NCI-H510A (cell line): ENCODE measurements around the gene ACAP3.

Experiments used
- DNase-seq: peaks from one replicate; lab custom pipeline; 2025; lab: John Stamatoyannopoulos, UW

ACAP3 gene, protein sequence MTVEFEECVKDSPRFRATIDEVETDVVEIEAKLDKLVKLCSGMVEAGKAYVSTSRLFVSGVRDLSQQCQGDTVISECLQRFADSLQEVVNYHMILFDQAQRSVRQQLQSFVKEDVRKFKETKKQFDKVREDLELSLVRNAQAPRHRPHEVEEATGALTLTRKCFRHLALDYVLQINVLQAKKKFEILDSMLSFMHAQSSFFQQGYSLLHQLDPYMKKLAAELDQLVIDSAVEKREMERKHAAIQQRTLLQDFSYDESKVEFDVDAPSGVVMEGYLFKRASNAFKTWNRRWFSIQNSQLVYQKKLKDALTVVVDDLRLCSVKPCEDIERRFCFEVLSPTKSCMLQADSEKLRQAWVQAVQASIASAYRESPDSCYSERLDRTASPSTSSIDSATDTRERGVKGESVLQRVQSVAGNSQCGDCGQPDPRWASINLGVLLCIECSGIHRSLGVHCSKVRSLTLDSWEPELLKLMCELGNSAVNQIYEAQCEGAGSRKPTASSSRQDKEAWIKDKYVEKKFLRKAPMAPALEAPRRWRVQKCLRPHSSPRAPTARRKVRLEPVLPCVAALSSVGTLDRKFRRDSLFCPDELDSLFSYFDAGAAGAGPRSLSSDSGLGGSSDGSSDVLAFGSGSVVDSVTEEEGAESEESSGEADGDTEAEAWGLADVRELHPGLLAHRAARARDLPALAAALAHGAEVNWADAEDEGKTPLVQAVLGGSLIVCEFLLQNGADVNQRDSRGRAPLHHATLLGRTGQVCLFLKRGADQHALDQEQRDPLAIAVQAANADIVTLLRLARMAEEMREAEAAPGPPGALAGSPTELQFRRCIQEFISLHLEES

DNA sequence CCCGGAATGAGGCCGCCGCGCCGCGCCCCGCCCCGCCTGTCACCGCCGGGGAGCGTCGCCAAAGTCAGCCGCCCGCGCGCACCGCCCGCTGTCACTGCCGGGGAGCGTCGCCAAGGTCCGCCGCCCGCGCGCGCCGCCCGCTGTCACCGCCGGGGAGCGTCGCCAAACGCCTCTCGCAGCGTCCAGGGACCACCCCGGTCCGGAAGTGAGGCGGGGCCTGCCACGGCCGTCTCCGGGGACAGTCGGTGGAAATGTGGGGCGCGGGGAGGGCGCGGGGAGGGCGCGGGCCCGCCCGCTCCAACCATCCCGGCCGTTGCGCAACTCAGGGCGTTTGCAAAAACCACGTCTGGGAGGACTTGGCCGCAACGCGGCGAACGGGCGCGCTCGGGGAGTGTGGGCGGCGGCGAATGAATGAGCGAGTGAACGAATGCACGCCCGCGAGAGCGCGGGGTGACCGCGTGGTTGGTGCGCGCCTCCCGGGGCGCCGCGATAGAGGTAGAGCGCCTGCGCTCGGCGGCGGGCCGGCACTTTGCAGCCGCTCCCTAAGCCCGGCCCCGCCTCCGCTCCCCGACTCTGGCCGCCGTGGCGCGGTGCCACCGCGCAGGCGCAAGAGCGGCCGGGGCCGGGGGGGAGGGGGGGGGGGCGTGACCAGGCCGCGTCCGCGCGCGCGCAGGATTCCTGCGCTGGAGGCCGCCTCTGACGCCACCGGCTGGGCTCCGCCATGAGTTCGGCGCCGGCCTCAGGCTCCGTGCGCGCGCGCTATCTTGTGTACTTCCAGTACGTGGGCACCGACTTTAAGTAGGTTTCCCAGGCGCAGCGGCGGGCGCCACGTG lies at the start of gene ACAP3, which contains the start of gene PUSL1:
ACAP3 (minus strand) TSS at position 8 of the 833 bp plus-strand sequence. CDS start 115 bp downstream, outside the sequence.
PUSL1 (plus strand) TSS at position 675 of the 833 bp plus-strand sequence; CDS start at position 722, 47 bp downstream.
- peak; percentile 98 for DNase-seq

DNA sequence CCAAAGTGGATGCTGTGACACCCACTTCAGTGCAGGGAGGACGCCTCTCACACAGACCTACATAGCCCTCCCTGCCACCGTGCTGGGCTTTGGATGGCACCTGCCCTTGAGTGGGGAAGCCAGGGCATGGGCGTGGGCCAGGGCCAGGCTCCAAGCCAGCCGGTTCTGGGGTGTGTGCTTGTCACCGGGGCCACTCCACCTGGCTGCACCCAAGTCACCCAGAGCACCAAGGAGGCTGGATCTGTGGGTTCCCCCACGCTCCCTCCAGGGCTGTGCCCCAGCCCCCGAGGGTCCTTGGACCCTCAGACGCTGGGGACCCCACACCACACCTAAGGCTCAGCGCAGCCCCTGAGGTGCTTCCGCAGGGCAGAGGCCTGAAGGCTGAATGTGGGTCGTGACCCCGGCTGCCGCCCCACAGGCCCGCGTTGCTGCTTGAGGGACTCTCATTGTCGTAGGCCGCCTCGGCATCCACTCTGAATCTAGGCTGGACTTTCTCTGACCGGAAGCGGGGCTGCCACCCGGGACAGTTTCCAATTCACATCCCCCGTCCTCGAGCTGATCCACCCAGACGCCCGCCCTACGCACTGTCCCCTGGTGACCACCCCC lies 49.2 kb upstream of the ACAP3 start:
- no peak for DNase-seq

DNA sequence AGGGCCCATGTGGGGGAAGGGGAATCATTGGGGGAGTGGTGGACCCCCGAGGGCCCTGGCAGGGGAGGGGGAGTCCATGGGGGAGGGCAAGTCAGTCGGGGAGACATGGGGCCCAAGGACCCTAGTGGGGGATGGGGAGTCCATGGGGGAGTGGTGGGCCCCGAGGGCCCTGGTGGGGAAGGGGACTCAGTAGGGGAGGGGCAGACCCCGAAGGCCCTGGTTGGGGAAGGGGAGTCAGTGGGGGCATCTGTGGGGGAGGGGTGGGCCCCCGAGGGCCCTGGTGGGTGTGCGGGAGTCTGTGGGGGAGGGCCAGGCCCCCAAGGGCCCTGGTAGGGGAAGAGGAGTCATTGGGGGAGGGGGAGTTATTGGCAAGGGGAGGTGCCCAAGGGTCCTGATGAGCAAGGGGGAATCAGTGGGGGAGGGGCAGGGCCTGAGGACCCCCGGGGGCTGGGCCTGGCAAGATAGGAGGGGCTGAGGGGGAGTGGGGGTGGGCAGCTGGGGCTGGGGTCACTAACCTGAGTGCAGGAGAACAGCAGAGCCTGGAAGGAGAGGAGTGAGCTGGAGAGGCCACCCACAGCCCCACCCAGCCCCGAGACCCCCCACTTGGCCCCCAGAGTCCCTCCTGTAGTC lies 48.6 kb upstream of the ACAP3 start:
- DNase-seq, result no peak

DNA sequence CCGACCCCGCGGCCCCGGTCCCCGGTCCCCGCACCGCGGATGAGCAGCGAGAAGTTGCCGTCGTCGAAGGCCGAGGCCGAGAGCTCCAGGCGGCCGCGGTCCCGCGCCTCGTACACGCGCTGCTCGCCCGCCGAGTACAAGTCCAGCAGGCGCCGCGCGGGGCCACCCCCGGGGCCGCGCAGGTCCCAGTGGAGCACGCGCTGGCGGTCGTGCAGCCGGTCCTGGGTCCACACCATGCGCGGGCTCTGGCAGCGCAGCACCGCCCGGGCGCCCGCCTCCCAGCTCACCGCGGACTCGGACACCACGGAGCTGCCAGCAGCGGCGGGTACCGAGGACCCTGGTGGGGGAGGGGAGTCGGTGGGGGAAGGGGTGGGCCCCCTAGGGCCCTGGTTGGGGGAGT lies 47.7 kb upstream of the ACAP3 start:
- DNase-seq, result peak; percentile 83

DNA sequence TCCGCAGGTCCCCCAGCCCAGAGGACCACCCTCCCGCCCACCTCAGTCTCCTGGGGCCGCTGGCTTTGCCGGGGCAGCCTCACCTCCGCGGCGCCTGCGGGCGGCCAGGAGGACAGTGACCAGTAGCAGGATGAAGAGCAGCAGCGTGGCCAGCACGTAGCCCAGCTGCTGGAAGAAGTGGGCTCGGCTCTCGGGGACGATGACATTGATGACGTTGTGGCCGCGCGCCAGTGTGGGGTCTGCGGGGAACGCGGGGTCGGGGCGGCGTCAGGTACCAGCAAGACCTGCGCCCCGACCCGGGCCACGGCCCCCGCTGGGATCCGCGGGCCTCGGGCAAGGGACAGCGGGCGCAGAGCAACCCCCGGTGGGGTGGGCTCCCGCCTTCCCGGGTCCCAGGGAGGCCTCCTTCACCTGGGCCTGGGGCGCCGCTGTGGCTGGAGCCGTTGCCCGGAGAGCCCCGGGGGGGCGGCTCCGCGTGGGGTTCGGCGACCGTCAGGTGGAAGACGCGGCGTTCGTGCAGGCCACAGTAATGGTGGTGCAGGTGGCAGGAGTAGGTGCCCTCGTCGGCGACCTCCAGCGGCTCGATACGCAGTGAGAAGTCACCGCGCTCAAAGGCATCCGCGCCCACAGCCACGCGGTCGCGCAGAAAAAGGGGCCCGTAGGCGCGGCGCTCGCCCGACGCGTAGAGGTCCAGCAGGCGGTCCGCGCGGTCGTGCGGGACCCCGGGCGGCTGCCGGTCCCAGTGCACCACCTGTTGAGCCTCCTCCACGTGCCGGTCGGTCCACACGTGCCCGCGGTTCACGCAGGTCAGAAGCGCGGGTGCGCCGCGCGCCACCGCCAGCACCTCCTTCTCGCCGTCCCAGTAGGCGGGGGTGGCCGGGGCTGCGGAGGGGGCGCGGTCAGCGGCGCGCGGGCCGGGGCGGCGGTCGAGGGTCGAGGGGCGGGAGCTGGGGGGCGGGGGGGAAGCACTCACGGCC lies 46.8 kb upstream of the ACAP3 start:
- DNase-seq, result no peak

DNA sequence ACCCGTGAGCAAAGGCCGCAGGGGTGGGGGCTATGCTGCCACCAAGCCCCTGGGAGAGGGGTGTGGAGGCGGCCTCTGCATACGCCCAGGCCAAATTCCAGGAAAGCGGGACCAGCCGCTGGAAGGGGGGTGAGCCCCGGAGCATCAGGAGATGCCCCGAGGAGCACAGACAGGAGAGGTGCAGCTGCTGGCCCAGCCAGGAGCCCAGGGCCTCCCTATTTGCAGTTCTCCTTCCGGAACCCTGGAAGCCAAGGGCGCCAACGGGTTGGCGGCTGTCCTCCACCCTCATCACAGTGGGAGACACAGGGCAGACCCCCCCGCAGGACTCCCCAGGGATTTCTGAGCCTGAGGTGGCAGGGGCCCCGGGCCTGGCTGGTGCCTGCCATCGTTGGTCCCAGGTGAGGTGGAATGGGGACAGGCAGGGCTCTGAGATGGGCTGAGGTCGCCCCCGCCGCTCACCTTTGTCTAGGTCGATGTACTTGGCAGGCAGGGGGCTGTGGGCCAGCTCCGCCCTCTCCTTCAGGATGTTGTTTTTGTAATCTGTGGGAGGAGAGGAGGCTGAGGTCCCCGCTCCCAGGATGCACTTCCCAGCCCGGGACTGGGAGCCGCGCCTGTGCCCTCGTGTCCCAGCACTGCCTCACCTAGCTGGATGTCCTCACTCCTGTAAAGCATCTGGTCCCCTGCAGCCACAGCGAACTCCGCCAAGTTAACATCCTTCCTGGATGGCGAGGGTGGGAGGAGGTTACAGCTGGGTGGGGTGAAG lies 45.8 kb upstream of the ACAP3 start:
- DNase-seq, result no peak

DNA sequence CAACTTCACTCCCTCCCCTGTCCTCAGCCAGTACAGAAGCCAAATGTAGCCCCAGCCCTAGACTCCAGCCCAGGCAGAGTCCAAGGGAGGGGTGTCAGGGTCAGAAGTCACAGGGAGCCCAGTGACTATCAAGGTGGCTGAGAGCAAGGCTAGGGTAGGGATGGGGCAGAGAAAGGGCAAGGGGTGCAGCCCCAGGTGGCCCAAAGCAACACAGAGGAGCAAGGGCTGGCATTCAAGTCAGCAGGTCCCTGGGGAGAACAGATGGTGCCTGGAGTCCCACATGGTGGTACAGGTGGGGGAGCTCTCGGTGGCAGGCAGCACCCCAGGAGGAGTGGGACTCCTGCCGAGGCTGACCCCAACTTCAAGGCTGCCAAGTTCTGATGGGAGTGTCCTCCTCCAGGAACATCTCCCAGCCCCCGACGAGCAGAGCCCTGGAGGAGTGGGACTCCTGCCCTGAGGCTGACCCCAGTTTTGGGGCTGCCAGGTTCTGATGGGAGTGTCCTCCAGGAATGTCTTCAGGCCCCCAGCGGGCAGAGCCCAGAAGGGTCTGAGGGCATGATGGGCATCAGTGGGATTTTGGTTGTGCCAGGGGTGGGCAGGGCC lies 45.2 kb upstream of the ACAP3 start:
- DNase-seq, result no peak

DNA sequence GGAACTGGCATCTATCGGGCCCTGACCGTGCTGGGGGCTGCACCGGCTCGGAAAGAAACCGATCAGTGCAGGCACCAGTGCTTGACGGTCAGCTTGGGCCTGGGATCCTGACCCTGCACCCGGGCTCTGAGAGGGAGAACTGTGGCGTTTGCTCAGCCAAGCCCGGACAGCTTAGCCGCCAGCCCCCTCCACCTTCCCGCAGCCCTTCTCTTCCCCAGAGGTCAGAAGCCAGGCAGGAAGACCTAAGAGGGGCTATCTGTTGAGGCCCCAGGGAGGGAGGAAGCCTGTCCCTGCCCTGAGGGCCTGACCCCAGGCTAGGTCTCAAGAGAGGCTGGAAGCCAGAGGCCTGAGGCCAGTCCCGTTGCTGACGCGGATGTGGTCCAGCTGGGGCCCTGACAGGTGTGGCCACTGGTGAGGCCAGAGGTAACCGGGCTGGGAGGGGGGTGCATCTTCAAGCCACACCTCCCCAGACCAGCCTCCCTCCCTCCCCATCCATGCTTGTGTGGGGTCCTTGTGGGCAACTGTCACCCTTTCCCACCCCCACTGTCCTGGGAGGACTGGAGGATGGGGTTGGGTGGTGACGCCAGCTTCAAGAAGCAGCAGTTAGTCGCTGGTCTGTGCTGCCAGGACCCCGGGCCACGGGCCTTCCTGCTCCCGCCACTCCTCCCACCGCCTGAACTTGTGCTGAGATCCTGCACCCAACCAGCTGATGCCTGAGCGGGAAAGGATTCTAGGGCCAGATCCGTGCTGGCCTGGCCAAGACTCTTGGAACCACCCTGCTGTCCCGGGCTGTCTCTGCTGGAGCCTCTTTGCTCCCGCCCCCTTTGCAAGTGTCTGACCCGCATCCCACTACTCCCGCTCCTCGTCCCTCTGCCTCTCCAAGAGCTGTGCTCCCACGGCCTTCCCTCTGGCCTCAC lies 44.0 kb upstream of the ACAP3 start:
- no peak for DNase-seq

DNA sequence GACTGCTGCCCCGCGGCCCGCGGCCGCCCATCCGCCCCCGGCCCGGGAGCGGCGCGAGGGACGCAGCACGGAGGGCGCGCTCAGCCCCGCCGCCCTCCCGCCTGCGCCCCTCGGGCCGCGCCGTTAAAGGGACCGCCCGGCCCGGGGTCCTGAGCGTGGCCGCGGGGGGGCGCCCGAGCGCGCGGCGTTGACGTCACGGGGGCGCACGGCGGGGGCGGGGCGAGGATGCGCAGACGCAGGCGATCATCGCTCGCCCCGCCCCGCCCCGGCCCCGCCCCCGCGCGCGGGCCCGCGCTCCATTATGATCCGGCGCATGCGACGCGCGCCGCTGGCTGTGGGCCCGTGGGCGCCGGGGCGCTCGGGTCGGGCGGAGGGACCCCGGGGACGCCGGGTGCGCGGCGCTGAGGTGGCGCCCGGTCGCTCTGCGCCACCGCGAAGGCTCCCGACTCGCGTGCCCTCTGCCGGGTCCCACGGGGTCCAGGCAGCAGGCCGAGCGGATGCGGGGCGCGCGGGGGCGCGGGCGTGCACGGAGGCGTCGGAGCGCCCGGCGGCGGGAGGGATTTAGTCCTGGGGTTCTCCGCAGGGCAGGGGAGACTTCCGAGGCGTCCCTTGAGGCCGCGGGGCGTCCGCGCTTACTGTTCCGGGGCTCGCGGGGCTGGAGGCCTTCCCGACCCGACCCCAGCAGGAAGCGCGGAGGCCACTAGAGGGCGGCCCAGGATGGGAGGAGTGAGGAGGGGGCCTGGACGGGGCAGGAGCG lies 41.7 kb upstream of the ACAP3 start, which contains the start of gene DVL1:
DVL1 (minus strand) TSS at position 163 of the 757 bp plus-strand sequence. CDS start 353 bp downstream, outside the sequence.
- peak; percentile 79 for DNase-seq

DNA sequence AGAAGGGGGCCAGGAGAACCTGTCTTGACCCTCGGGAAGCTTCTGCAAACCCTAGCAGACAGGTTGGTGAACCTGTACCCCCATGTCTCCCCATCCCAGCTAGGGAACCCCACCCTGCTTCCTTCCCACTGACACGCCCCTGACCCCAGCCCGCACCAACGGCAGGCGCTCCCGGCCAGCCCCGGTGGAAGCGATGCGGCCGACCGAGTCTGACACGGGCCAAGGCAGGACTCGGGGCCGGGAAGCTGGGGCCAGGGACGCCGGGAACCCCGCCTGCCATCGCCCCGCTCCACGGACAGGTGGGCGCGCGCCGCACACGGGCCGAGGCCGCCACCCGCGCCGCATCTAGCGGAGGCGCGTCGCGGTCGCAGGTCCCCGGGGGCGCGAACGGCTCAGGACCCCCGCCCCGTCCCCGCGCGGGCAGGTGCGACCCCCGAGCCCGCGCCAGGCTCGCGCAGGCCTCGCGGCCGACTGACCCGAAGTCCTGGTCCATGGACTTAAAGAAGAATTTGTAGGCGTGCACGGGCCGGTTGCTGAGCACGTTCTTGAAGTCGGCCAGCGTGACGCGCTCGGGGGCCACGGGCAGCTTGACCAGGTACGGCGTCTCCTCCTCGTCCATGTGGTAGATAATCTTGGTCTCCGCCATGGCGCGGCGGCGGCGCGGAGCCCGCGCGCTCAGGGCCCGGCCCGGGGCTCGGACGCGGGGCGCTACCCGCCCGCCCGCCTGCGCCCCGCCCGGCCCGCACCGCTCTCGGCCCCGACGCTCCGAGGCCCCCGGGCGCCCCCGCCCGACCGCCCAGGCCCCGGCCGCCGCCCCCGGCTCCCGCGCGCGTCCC lies 40.9 kb upstream of the ACAP3 start:
- DNase-seq, result no peak

DNA sequence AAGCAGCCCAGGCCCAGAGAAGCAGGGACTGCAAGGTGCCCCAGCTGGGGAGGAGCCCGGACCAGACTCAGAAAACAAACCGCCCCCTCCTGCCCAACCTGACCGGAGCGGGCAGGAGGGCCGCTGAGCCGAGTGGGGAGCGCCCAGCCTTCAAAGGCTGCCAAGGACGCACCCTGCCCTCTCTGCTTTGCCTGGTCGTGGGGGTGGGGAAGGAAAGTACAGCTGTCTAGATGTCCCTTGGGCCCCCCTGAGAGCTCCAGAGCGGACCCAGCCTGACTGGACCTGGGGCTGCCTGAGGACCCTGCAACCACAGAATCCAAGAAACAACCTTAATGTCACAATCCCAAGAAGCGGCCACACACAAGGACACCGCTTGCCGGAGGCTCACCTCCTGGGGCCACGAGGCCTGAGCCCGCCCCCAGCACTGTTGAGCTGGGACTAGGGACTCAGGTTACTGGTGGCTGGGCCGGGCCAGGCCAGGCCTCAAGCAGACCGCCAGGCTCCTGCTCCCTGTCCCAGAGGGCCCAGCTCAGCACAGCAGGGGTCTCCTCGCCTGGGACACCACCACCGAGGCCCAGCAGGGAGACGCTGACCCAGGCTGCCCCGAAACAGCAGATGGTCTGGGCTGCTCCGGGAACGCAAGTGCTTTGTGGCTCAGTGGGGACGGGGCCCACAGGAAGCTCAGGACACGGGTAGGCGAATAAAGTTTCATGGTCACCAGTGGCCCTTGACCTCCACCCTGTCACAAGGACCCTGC lies 40.1 kb upstream of the ACAP3 start:
- DNase-seq, result peak; percentile 78

DNA sequence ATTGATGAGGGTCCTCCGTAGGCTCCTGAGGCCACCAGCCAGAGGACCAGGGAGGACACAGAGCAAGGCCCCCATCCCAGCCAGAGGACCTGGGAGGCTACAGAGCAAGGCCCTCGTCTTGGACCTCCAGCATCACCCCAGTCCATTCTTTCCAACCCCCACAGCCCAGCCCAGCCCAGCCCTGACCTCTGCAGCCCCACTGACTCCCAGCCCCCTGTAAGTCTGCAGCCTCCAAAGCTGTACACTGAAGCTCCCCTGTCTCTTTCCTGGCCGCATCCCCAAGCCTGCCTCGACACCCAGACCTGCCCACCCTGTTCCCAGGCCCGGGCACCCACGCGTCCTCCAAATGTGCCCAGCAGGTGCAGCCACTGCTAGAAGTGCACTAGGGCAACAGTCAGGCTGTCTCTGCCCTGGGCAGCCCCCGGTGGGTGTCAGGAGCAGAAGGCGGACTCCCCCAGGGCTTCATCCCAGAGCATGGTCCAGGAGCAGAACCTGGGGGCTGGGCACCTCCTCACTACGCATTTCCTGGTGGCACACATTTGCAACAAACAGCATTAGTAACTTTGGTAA lies 39.4 kb upstream of the ACAP3 start:
- no peak for DNase-seq

DNA sequence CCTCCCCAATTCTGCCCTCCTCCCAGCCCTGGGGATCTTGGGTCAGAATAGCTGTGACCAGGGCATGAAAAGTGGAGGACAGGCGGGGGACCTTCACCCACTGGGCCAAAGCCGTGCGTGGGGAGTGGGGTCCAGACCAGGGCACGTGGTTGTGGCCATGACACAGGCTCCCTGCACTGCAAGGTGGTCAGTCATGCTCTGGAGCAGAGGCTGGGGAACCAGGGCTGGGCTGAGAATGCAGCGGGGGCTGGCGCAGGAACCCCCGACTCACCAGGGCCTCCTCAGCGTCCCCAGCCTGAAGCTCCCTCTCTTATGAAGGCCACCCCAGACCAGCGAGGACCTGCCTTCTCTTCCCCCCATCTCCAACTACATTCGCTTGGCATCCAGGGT lies 38.8 kb upstream of the ACAP3 start:
- DNase-seq, result no peak

DNA sequence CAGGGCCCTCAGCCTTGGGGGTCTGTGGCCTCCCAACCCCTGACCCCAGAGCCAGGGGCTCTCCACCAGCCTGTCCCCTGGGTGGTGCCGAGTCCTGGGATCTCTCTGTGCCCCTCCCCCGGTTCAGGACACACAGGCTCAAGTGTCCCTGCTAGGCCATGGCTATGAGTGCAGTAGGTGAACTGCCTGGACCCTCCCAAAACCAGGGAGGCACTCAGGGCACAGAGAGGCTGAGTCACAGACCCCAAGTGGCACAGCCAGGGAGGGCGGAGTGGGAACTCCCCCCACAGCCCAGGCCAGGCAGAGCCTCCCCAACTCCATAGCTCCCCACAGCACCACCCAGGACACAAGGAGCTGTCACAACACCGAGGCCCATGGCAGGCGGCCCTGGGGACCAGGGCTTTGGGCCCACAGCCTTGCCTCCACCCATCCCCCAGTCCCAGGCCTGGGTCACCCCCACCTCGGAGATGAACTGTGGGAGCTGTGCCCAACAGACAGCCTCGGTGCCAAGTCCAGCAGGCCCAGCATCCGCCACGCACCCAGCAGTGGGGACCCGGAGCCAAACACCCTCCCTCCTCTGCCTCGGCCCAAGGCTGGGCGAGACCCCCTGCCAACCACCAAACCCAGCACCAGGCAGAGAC lies 38.2 kb upstream of the ACAP3 start:
- DNase-seq, result no peak
